Upper lobe of right lung (tissue), 1 donor: ENCODE data around the gene WDR41. TPM values are rescaled to one million over a fixed set of nuclear protein-coding genes. Genes with fewer than 3 reads are reported as not detected.

ENCODE experiments used
- ATAC-seq: fragments of 200-7000 bp; cut with Tn5 transposase; one replicate; pipeline ENCODE4 v1.9.1; 2020; ENCODE audit warnings: mild to moderate bottlenecking, moderate library complexity
- DNase-seq: peaks from one replicate; pipeline ENCODE4 v3.0.0-alpha.2; 2020
- H3K27ac ChIP-seq: fragments of 200-600 bp; one replicate; pipeline ENCODE4 v1.8.0; 2022
- H3K27me3 ChIP-seq: fragments of 200-600 bp; one replicate; pipeline ENCODE4 v1.8.0; 2022; ENCODE audit warnings: mild to moderate bottlenecking
- H3K36me3 ChIP-seq: fragments of 200-600 bp; one replicate; pipeline ENCODE4 v1.8.0; 2022
- H3K4me1 ChIP-seq: fragments of 200-600 bp; one replicate; pipeline ENCODE4 v1.8.0; 2022
- H3K4me3 ChIP-seq: fragments of 200-600 bp; one replicate; pipeline ENCODE4 v1.8.0; 2022; ENCODE audit warnings: mild to moderate bottlenecking
- H3K9me3 ChIP-seq: fragments of 200-600 bp; one replicate; pipeline ENCODE4 v1.8.0; 2022
- CTCF ChIP-seq: fragments of 200-600 bp; IDR thresholded peaks from one replicate; pipeline ENCODE4 v1.8.0; 2022; ENCODE audit warnings: antibody characterized with exemption
- intact Hi-C: fragments of 100-400 bp; cut with DNase I; formaldehyde crosslinking; loops from one replicate; pipeline ENCODE4 v1.11.0; 2022
- total RNA-seq: library from RNA; stranded (reverse); fragmentation: NEBNext Ultra II Directional; extraction: Animal tissue kit (Norgen Biotek cat#: 25700); gene quantifications from one replicate; pipeline ENCODE4 v1.2.1, GENCODE V29; 2021
- donor health status: DM: no; HTN: yes; CAD: no; lungs with severe emphysema.

WDR41 gene
- total RNA-seq, 1 donor from 2014 or later = 35.7 TPM

- Histone ChIP-seq H3K27ac (no peak overlapping the region), H3K4me1 (no peaks in the 10 kb centered on the region), H3K4me3 (no peak overlapping the region), H3K9me3 (no peaks in the 10 kb centered on the region), H3K27me3 (no peaks in the 10 kb centered on the region), H3K36me3 (peaks cover 33% of the 10 kb centered on the region)
- ATAC-seq (no peak), DNase-seq (no peak)
- intact Hi-C loops = no loop called here
- no peak for TF ChIP-seq CTCF
Observed at GRCh38 chr5:77427998-77428397, 64.1 kb downstream of the WDR41 start.

DNA sequence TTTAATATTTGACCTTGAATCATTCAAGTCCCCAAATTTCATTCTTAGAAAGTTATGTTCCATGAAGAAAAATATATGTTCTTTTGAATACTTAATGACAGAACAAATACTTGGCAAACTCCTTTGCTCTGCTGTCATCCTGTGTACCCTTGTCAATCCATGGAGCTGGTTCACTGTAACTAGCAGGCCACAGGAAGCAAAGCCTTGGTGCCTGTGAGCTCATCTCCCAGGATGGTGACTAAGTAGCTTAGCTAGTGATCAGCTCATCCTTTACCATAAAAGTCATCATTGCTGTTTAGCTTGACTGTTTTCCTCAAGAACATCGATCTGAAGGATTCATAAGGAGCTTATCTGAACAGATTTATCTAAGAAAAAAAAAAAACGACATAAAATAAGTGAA is 65.4 kb downstream of the WDR41 start:
- no peak for TF ChIP-seq CTCF
- H3K9me3 ChIP-seq = no peaks in the 10 kb centered on the region
- H3K4me3 ChIP-seq = no peak overlapping the region
- H3K36me3 ChIP-seq = peaks cover 20% of the 10 kb centered on the region
- no peaks in the 10 kb centered on the region for H3K27me3 ChIP-seq
- no peaks in the 10 kb centered on the region for H3K4me1 ChIP-seq
- intact Hi-C loops = no loop called here
- ATAC-seq = no peak
- DNase-seq = no peak
- H3K27ac ChIP-seq = no peak overlapping the region

GRCh38 chr5:77425998-77426659 is 66.0 kb downstream of the WDR41 start:
- no peaks in the 10 kb centered on the region for H3K4me1 ChIP-seq
- peaks cover 15% of the 10 kb centered on the region for H3K36me3 ChIP-seq
- intact Hi-C loops = no loop called here
- no peaks in the 10 kb centered on the region for H3K9me3 ChIP-seq
- no peak for DNase-seq
- no peak overlapping the region for H3K27ac ChIP-seq
- no peak for TF ChIP-seq CTCF
- H3K27me3 ChIP-seq = no peaks in the 10 kb centered on the region
- no peak overlapping the region for H3K4me3 ChIP-seq
- ATAC-seq = peak; percentile 44

DNA sequence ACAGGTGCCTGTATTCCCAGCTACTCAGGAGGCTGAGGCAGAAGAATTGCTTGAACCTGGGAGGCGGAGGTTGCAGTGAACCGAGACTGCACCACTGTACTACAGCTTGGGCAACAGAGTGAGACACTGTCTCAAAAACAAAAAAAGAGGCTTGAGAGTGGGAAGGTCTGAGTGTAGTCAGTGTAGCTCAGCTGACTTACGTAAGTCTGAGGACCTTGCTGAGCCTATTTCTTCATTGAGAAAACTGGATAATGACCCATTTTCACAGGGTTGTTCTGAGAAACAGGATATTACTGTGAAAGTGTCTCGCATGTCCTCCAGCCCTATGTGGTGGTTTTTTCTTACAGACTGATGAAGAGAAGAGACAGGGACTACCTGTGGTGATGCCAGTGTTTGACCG is 66.7 kb downstream of the WDR41 start:
- H3K27ac ChIP-seq = no peak overlapping the region

DNA sequence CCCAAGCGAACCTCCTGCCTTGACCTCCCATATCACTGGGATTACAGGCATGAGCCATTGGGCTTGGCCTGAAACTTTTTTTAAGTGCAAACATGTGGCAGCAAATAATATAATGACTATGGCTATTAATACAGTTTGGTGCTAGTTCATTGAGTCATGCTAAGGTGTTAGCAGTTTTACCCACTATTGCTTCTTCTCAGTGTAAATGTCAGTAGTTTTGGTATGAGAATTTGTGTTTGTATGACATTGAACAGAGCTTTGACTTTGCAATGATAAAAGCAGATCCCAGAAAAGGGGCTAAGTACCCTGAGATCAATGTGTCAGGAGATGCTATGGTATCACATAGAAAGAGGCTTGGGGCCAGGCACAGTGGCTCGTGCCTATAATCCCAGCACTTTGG is 67.2 kb downstream of the WDR41 start:
- no peak overlapping the region for H3K27ac ChIP-seq
- no peak for TF ChIP-seq CTCF
- no peaks in the 10 kb centered on the region for H3K27me3 ChIP-seq
- H3K9me3 ChIP-seq = no peaks in the 10 kb centered on the region
- ATAC-seq (no peak), DNase-seq (no peak)
- no peaks in the 10 kb centered on the region for H3K4me1 ChIP-seq
- H3K36me3 ChIP-seq = peaks cover 3% of the 10 kb centered on the region
- H3K4me3 ChIP-seq = no peak overlapping the region
- intact Hi-C loops = no loop called here

More for the DNA sequence above, 66.7 kb downstream of the WDR41 start:
- Histone ChIP-seq H3K36me3 (peaks cover 8% of the 10 kb centered on the region), H3K27me3 (no peaks in the 10 kb centered on the region), H3K4me1 (no peaks in the 10 kb centered on the region), H3K4me3 (no peak overlapping the region), H3K9me3 (no peaks in the 10 kb centered on the region)
- intact Hi-C loops = no loop called here
- no peak for TF ChIP-seq CTCF
- DNase-seq (no peak), ATAC-seq (peak; percentile 10)
